Measurements from ENCODE around the gene TMPRSS5. TPM values are rescaled to one million over a fixed set of nuclear protein-coding genes. Genes with fewer than 3 reads are reported as not detected.

Gene TMPRSS5
- total and polyA plus RNA-seq, 10 of the 15 experiments (the other 5 are each of a cell fraction or from before 2014, with no cell fraction given): 0.05 to 0.85 (median 0.34) TPM; not detected in 2

DNA sequence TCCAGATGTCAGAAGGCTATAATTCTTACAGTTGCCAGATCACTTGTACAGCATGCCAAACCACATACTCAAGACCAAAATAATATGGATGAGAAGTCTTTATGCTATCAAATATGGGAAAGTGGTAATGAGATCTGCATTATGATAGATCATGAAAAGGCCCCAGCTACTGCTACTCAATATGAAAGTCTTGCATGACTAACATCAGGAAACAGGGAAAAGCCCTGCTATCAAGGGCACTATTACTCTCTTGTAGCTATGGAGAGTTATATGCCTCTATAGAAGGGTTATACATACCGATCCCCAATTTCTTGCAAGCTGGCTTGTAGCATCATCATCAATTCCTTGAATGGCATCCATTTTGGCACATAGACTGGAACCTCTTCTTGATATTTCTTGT, 30.2 kb upstream of the TMPRSS5 start:
- WGBS (ENCODE audit: insufficient coverage, insufficient replicate concordance, low lambda C conversion rate, missing lambda C conversion rate): 7% methylated on average over 1 of the region's 1 CpG
- BruUV-seq (replicated peaks): no TSS peak
- Histone ChIP-seq H3K36me3 (ENCODE audit: control insufficient read depth in 2 of 2, insufficient read depth in 2 of 2, low read length in 1 of 2) (peaks cover 0 to 21% of the 10 kb centered on the region in 2 experiments; a peak in 3 of 4 replicates), H3K9me3 (replicated peaks; ENCODE audit: control insufficient read depth, insufficient read depth, low read length) (no peaks in the 10 kb centered on the region), H3K4me1 (ENCODE audit: control insufficient read depth, insufficient read depth, low read length) (no peaks in the 10 kb centered on the region), H3K4me3 (no peak overlapping the region), H4K20me1 (ENCODE audit: control insufficient read depth, insufficient read depth) (no peaks in the 10 kb centered on the region), H3K79me2 (ENCODE audit: control insufficient read depth, insufficient read depth, low read length) (no peaks in the 10 kb centered on the region), H3K27me3 (replicated peaks in 1 of 2; ENCODE audit: control insufficient read depth in 2 of 2, insufficient read depth in 2 of 2, low read length in 1 of 2) (no peaks in the 10 kb centered on the region), H2AFZ (ENCODE audit: control insufficient read depth, low read depth, low read length) (no peak overlapping the region), H3K9ac (ENCODE audit: control insufficient read depth, insufficient read depth, low read length) (no peak overlapping the region), H3K4me2 (ENCODE audit: control insufficient read depth, insufficient read depth) (no peak overlapping the region), H3K27ac (ENCODE audit: control insufficient read depth, insufficient read depth) (no peak overlapping the region)
- TF ChIP-seq HDAC2 (IDR thresholded peaks at IDR 0.05) (no peak), RELB (IDR thresholded peaks at IDR 0.05; ENCODE audit: low read depth) (no peak), CREB1 (IDR thresholded peaks at IDR 0.05; ENCODE audit: low read depth) (no peak), SPI1 (IDR thresholded peaks at IDR 0.05; ENCODE audit: borderline replicate concordance, insufficient read depth, low read depth, low read length) (no peak), KLF5 (IDR thresholded peaks at IDR 0.05; ENCODE audit: partially characterized antibody) (no peak), KAT2A (conservative IDR thresholded peaks at IDR 0.05; ENCODE audit: control insufficient read depth, low read depth, low read length) (no peak), TCF7 (IDR thresholded peaks at IDR 0.05; ENCODE audit: borderline replicate concordance) (no peak), BMI1 (IDR thresholded peaks at IDR 0.05; ENCODE audit: borderline replicate concordance) (no peak), SUZ12 (IDR thresholded peaks at IDR 0.05; ENCODE audit: unreplicated experiment) (no peak)
- ChIA-PET POLR2A (no interaction called here), RAD21 (ENCODE audit: unreplicated experiment) (no interaction called here), CTCF (no interaction called here), SMC1A (ENCODE audit: uncharacterized antibody, unreplicated experiment) (interaction anchor here (1.4 kb wide), 1 partner anchor 11 kb away, joined by 4 read pairs; no protein-coding TSS in a partner anchor)
- DNase-seq (ENCODE audit: low read depth, low spot score) (no peak), ATAC-seq (no peak), FAIRE-seq (no peak)
- in situ Hi-C loops (cut with MboI) (no loop called here), intact Hi-C loops (cut with micrococcal nuclease; ENCODE audit: unreplicated experiment) (no loop called here)

Data from GM12878 (cell line).